GM23248 (cell line): Measurements from ENCODE around the gene CASP3. TPM values are rescaled to one million over a fixed set of nuclear protein-coding genes. Genes with fewer than 3 reads are reported as not detected.

ENCODE experiments used
- DNase-seq: peaks from one replicate; pipeline ENCODE4 v3.0.0-alpha.2; 2015
- H2AFZ ChIP-seq: fragments of 200-600 bp; sonication (generic); 2 replicates; pipeline ENCODE4 v1.6.1; 2016; ENCODE audit warnings: antibody characterized with exemption
- H3F3A ChIP-seq: fragments of 200-600 bp; sonication (generic); 2 replicates; pipeline ENCODE4 v1.6.1; 2016; ENCODE audit warnings: mild to moderate bottlenecking, antibody characterized with exemption, mixed run types; ENCODE audit not compliant: insufficient read depth
- H3K27ac ChIP-seq: fragments of 200-600 bp; sonication (generic); 2 replicates; pipeline ENCODE4 v1.5.1; 2016; ENCODE audit warnings: mild to moderate bottlenecking
- H3K27me3 ChIP-seq: fragments of 200-600 bp; sonication (generic); replicated peaks from 2 replicates; pipeline ENCODE4 v1.6.1; 2016; ENCODE audit warnings: mild to moderate bottlenecking; ENCODE audit not compliant: insufficient read depth
- H3K36me3 ChIP-seq: fragments of 200-600 bp; sonication (generic); 2 replicates; pipeline ENCODE4 v1.6.1; 2016; ENCODE audit warnings: low read depth, mild to moderate bottlenecking
- H3K4me1 ChIP-seq: fragments of 200-600 bp; sonication (generic); 2 replicates; pipeline ENCODE4 v1.6.1; 2016; ENCODE audit warnings: mild to moderate bottlenecking; ENCODE audit not compliant: insufficient read depth
- H3K4me2 ChIP-seq: fragments of 200-600 bp; sonication (generic); one replicate; pipeline ENCODE4 v1.6.1; 2016; ENCODE audit warnings: mild to moderate bottlenecking; ENCODE audit not compliant: unreplicated experiment
- H3K4me3 ChIP-seq: fragments of 200-600 bp; sonication (generic); 2 replicates; pipeline ENCODE4 v1.5.1; 2016; ENCODE audit warnings: mild to moderate bottlenecking
- H3K79me2 ChIP-seq: fragments of 200-600 bp; sonication (generic); 2 replicates; pipeline ENCODE4 v1.6.1; 2016; ENCODE audit warnings: mild to moderate bottlenecking; ENCODE audit not compliant: insufficient read depth
- H3K9ac ChIP-seq: fragments of 200-600 bp; sonication (generic); 2 replicates; pipeline ENCODE4 v1.6.1; 2016; ENCODE audit warnings: mild to moderate bottlenecking
- H3K9me2 ChIP-seq: fragments of 200-600 bp; sonication (generic); 2 replicates; pipeline ENCODE4 v1.6.1; 2016; ENCODE audit warnings: mixed run types, mild to moderate bottlenecking, moderate library complexity; ENCODE audit not compliant: insufficient read depth
- H3K9me3 ChIP-seq: fragments of 200-600 bp; sonication (generic); one replicate; pipeline ENCODE4 v1.6.1; 2017; ENCODE audit warnings: low read depth
- H4K20me1 ChIP-seq: fragments of 200-600 bp; sonication (generic); 2 replicates; pipeline ENCODE4 v1.6.0; 2016; ENCODE audit not compliant: insufficient read depth
- EZH2 ChIP-seq: fragments of 200-600 bp; sonication (generic); IDR thresholded peaks from 2 replicates; pipeline ENCODE4 v1.6.1; 2018; ENCODE audit warnings: antibody characterized with exemption, mild to moderate bottlenecking; ENCODE audit not compliant: insufficient read depth, poor library complexity, severe bottlenecking
- EZH2phosphoT487 ChIP-seq: fragments of 200-600 bp; sonication (generic); IDR thresholded peaks from 2 replicates; pipeline ENCODE4 v1.6.1; 2018; ENCODE audit warnings: antibody characterized with exemption, moderate library complexity, mild to moderate bottlenecking, low read depth; ENCODE audit not compliant: insufficient read depth
- WGBS, 2 experiments: methylation state at CpG; one replicate each; pipeline ENCODE4 v1.1.6; 2015 to 2017; ENCODE audit warnings: low lambda C conversion rate in 2 of 2, low coverage in 1 of 2; ENCODE audit errors: missing lambda C conversion rate in 2 of 2; 5-methylcytosine and 5-hydroxymethylcytosine counted together
- in situ Hi-C: fragments of 300-500 bp; cut with MboI; formaldehyde crosslinking; loops from 2 replicates; pipeline ENCODE4 v1.15.0; 2020
- polyA plus RNA-seq: library from polyadenylated mRNA; unstranded; fragments of >200 nt; fragmentation: Nextera tagmentation; extraction: Ambion mirVana; gene quantifications from 2 replicates; pipeline ENCODE4 v1.2.1, GENCODE V29; 2016
- total RNA-seq: library from RNA; depleted of rRNA; stranded (reverse); fragments of >200 nt; shearing (Covaris generic); gene quantifications from 2 replicates; pipeline ENCODE4 v1.2.3, GENCODE V29; 2014

Gene CASP3
- total and polyA plus RNA-seq, 2 experiments from 2014 or later: 50.7 to 53.4 TPM

DNA sequence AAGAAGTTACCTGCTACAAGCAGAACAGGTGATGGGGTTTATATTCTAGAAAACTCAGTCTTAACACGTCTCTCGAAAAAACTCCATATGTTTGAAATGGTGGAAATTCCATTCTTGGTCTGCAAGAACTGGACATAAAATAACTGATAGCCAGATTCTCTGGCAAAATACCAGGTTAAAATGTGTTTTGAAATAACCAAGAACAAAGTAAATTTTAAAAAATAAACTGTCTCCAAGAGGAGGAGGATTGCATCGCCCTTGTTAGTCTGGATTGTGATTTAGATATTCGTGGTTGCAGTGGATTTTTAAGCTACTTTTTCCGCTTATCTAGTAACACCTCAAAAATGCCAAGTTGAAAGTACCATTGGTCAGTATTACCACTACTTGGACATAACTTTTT is 43.8 kb upstream of the CASP3 start:
- H3K4me1 ChIP-seq: peaks cover 12% of the 10 kb centered on the region
- in situ Hi-C loops: no loop called here
- TF ChIP-seq EZH2phosphoT487 (no peak), EZH2 (no peak)
- H3K79me2 ChIP-seq: no peaks in the 10 kb centered on the region
- no peaks in the 10 kb centered on the region for H4K20me1 ChIP-seq
- no peak overlapping the region for H3K4me2 ChIP-seq
- H3K9me3 ChIP-seq: no peaks in the 10 kb centered on the region
- H3K9me2 ChIP-seq: no peaks in the 10 kb centered on the region; the same call in 1 of the 2 replicates
- no peaks in the 10 kb centered on the region for H3K27me3 ChIP-seq
- H3F3A ChIP-seq: peaks cover 11% of the 10 kb centered on the region
- 93 to 95% methylated on average over 5 of the region's 5 CpGs for WGBS, 2 experiments
- H3K36me3 ChIP-seq: peaks cover 7% of the 10 kb centered on the region; the same call in 1 of the 2 replicates
- H3K27ac ChIP-seq: no peak overlapping the region
- H3K9ac ChIP-seq: no peak overlapping the region
- DNase-seq: no peak
- no peak overlapping the region for H2AFZ ChIP-seq
- H3K4me3 ChIP-seq: no peak overlapping the region

- Histone ChIP-seq H3K9ac (no peak overlapping the region), H3K4me3 (no peak overlapping the region), H3F3A (peaks cover 20% of the 10 kb centered on the region), H3K4me2 (no peak overlapping the region), H2AFZ (no peak overlapping the region), H3K27ac (no peak overlapping the region), H3K36me3 (peaks cover 4% of the 10 kb centered on the region; the same call in 1 of the 2 replicates), H3K27me3 (no peaks in the 10 kb centered on the region), H3K79me2 (no peaks in the 10 kb centered on the region), H3K9me3 (no peaks in the 10 kb centered on the region), H3K9me2 (no peaks in the 10 kb centered on the region), H4K20me1 (no peaks in the 10 kb centered on the region), H3K4me1 (peaks cover 17% of the 10 kb centered on the region)
- no peak for TF ChIP-seq EZH2
- no peak for TF ChIP-seq EZH2phosphoT487
- whole genome bisulfite sequencing, 2 experiments: 82 to 83% methylated on average over 5 of the region's 5 CpGs
- DNase-seq: no peak
- in situ Hi-C loops: no loop called here
Observed at GRCh38 chr4:184689681-184690080, 40.4 kb upstream of the CASP3 start.

- Histone ChIP-seq H3F3A (peaks cover 20% of the 10 kb centered on the region), H3K9ac (peak overlapping the region; percentile 40), H2AFZ (peak overlapping the region; percentile 22; the same call in 1 of the 2 replicates), H3K36me3 (no peaks in the 10 kb centered on the region), H3K9me3 (no peaks in the 10 kb centered on the region), H3K4me2 (peak overlapping the region; percentile 65), H3K9me2 (no peaks in the 10 kb centered on the region), H3K27ac (peak overlapping the region; percentile 71), H3K4me1 (peaks cover 17% of the 10 kb centered on the region), H3K79me2 (no peaks in the 10 kb centered on the region), H4K20me1 (no peaks in the 10 kb centered on the region), H3K4me3 (no peak overlapping the region; the same call in 1 of the 2 replicates), H3K27me3 (no peaks in the 10 kb centered on the region)
- peak; percentile 97 for DNase-seq
- in situ Hi-C loops: no loop called here
- TF ChIP-seq EZH2 (no peak), EZH2phosphoT487 (no peak)
- WGBS, 2 experiments: 31% methylated on average over 11 of the region's 11 CpGs
Observed at GRCh38 chr4:184688447-184688846, 39.2 kb upstream of the CASP3 start.

GRCh38 chr4:184688005-184688404 is 38.8 kb upstream of the CASP3 start:
- Histone ChIP-seq H3K9me2 (no peaks in the 10 kb centered on the region), H2AFZ (peak overlapping the region; percentile 22; the same call in 1 of the 2 replicates), H3K79me2 (no peaks in the 10 kb centered on the region), H3K4me3 (no peak overlapping the region), H3K36me3 (no peaks in the 10 kb centered on the region), H4K20me1 (no peaks in the 10 kb centered on the region), H3K4me2 (peak overlapping the region; percentile 47), H3K9ac (peak overlapping the region; percentile 40), H3K9me3 (no peaks in the 10 kb centered on the region), H3K27ac (peak overlapping the region; percentile 71), H3K27me3 (no peaks in the 10 kb centered on the region), H3F3A (peaks cover 20% of the 10 kb centered on the region), H3K4me1 (peaks cover 17% of the 10 kb centered on the region)
- in situ Hi-C loops: no loop called here
- DNase-seq: no peak
- TF ChIP-seq EZH2 (no peak), EZH2phosphoT487 (no peak)
- 35 to 37% methylated on average over 3 of the region's 3 CpGs for WGBS, 2 experiments
